Caco-2 (cell line): ENCODE results near the gene FBH1. TPM values are rescaled to one million over a fixed set of nuclear protein-coding genes. Genes with fewer than 3 reads are reported as not detected.

Experiments used
- BruUV-seq: library from RNA; stranded (reverse); fragments of 400-500 nt; replicated peaks from 2 replicates; lab custom pipeline; 2021; lab: Mats Ljungman, UMichigan
- CTCF ChIA-PET: fragments of 300-600 bp; sonication (Branson Sonifier 250); formaldehyde crosslinking; loops from one replicate; lab custom pipeline; 2022; ENCODE audit warnings: antibody characterized with exemption; lab: Charles Lee
- POLR2A ChIA-PET: fragments of 300-600 bp; sonication (Branson Sonifier 250); formaldehyde crosslinking; loops from one replicate; lab custom pipeline; 2022; ENCODE audit warnings: antibody characterized with exemption; lab: Charles Lee
- DNase-seq, 2 experiments: peaks; one replicate each; pipeline versions ENCODE4 v3.0.0 to v3.0.0-alpha.2; 2020 to 2022
- H3K27me3 ChIP-seq: replicated peaks from 2 replicates; pipeline ENCODE4 v1.6.0; 2011; ENCODE audit warnings: low read length; ENCODE audit not compliant: control insufficient read depth, insufficient read depth
- H3K36me3 ChIP-seq: 2 replicates; pipeline ENCODE4 v1.5.1; 2011; ENCODE audit warnings: low read length; ENCODE audit not compliant: control insufficient read depth, insufficient read depth
- H3K4me1 ChIP-seq: fragments of 250-450 bp; sonication (Bioruptor Pico); 2 replicates; pipeline ENCODE4 v1.5.1; 2020; ENCODE audit warnings: mild to moderate bottlenecking
- H3K4me3 ChIP-seq: 2 replicates; pipeline ENCODE4 v1.5.1; 2011; ENCODE audit warnings: low read depth, mild to moderate bottlenecking, control low read depth, low read length
- H3K9me3 ChIP-seq: fragments of 250-450 bp; sonication (Bioruptor Pico); 2 replicates; pipeline ENCODE4 v1.5.1; 2020; ENCODE audit warnings: mild to moderate bottlenecking, moderate library complexity
- H3K27ac Mint-ChIP-seq: one replicate; pipeline ENCODE4 v1.8.0; 2022; ENCODE audit warnings: mixed read lengths; ENCODE audit not compliant: unreplicated experiment
- H3K27me3 Mint-ChIP-seq: one replicate; pipeline ENCODE4 v1.8.0; 2022; ENCODE audit warnings: mixed read lengths; ENCODE audit not compliant: insufficient read depth, unreplicated experiment
- H3K36me3 Mint-ChIP-seq: one replicate; pipeline ENCODE4 v1.8.0; 2022; ENCODE audit warnings: mild to moderate bottlenecking, mixed read lengths; ENCODE audit not compliant: insufficient read depth, unreplicated experiment
- H3K4me1 Mint-ChIP-seq: one replicate; pipeline ENCODE4 v1.8.0; 2022; ENCODE audit warnings: low read depth, mixed read lengths; ENCODE audit not compliant: unreplicated experiment
- H3K4me3 Mint-ChIP-seq: one replicate; pipeline ENCODE4 v1.8.0; 2022; ENCODE audit warnings: mild to moderate bottlenecking, moderate library complexity, mixed read lengths; ENCODE audit not compliant: unreplicated experiment
- H3K9me3 Mint-ChIP-seq: one replicate; pipeline ENCODE4 v1.8.0; 2022; ENCODE audit warnings: mixed read lengths; ENCODE audit not compliant: unreplicated experiment
- CTCF ChIP-seq, 2 experiments: fragments of 200-600 bp in 1 of 2; IDR thresholded peaks; 1 replicate in 1 of 2; 2 replicates in 1 of 2; pipeline versions ENCODE4 v1.5.1 to v1.8.0; 2011 to 2022; ENCODE audit warnings: antibody characterized with exemption in 1 of 2, control low read depth in 1 of 2, inconsistent platforms in 1 of 2, low read depth in 1 of 2, low read length in 1 of 2, mild to moderate bottlenecking in 1 of 2, moderate library complexity in 1 of 2; ENCODE audit not compliant: insufficient read depth in 1 of 2, severe bottlenecking in 1 of 2, unreplicated experiment in 1 of 2
- intact Hi-C: fragments of 100-400 bp; cut with micrococcal nuclease; formaldehyde crosslinking; loops from one replicate; pipeline ENCODE4 v1.10.0; 2022; ENCODE audit not compliant: unreplicated experiment
- total RNA-seq: library from RNA; stranded (reverse); gene quantifications from 2 replicates; pipeline ENCODE4 v1.2.3, GENCODE V29; 2022

Gene FBH1
- total RNA-seq, 1 experiment from 2014 or later = 83.3 TPM

- H3K4me1 Mint-ChIP-seq = no peaks in the 10 kb centered on the region
- no peaks in the 10 kb centered on the region; the same call in 1 of the 2 replicates for H3K27me3 ChIP-seq
- BruUV-seq = no TSS peak
- H3K36me3 ChIP-seq = no peaks in the 10 kb centered on the region
- no peaks in the 10 kb centered on the region for H3K27me3 Mint-ChIP-seq
- ChIA-PET CTCF (interaction anchor here (0.6 kb wide), 1 partner anchor 129 kb away, joined by 4 read pairs; no protein-coding TSS in a partner anchor), POLR2A (interaction anchor here (0.5 kb wide), 2 partner anchors 100 to 114 kb away, joined by 3 read pairs; no protein-coding TSS in a partner anchor)
- no peak overlapping the region for H3K4me3 Mint-ChIP-seq
- no peaks in the 10 kb centered on the region for H3K9me3 ChIP-seq
- no peak for TF ChIP-seq CTCF (IDR thresholded peaks at IDR 0.05; ENCODE audit: insufficient read depth in 1 of 2, low read depth in 1 of 2, low read length in 1 of 2, severe bottlenecking in 1 of 2, unreplicated experiment in 1 of 2)
- H3K36me3 Mint-ChIP-seq = no peaks in the 10 kb centered on the region
- no peak overlapping the region for H3K4me3 ChIP-seq
- H3K27ac Mint-ChIP-seq = no peak overlapping the region
- DNase-seq = no peak
- intact Hi-C loops = no loop called here
- H3K9me3 Mint-ChIP-seq = no peaks in the 10 kb centered on the region
- H3K4me1 ChIP-seq = no peaks in the 10 kb centered on the region
These were observed 68.6 kb downstream of the FBH1 start for GRCh38 chr10:5958675-5959074.

GRCh38 chr10:5959142-5959541 is 69.1 kb downstream of the FBH1 start:
- no peaks in the 10 kb centered on the region; the same call in 1 of the 2 replicates for H3K27me3 ChIP-seq
- H3K4me1 ChIP-seq = no peaks in the 10 kb centered on the region
- H3K9me3 Mint-ChIP-seq = no peaks in the 10 kb centered on the region
- H3K4me1 Mint-ChIP-seq = no peaks in the 10 kb centered on the region
- intact Hi-C loops = no loop called here
- H3K27ac Mint-ChIP-seq = no peak overlapping the region
- no peaks in the 10 kb centered on the region for H3K36me3 Mint-ChIP-seq
- H3K4me3 Mint-ChIP-seq = no peak overlapping the region
- H3K36me3 ChIP-seq = no peaks in the 10 kb centered on the region
- H3K4me3 ChIP-seq = no peak overlapping the region
- no peaks in the 10 kb centered on the region for H3K27me3 Mint-ChIP-seq
- BruUV-seq = no TSS peak
- ChIA-PET CTCF (interaction anchor here (0.6 kb wide), 1 partner anchor 129 kb away, joined by 4 read pairs; no protein-coding TSS in a partner anchor), POLR2A (interaction anchor here (0.5 kb wide), 1 partner anchor 115 kb away, joined by 3 read pairs; no protein-coding TSS in a partner anchor)
- DNase-seq = peak in 1 of 2 experiments; percentile 20
- no peak for TF ChIP-seq CTCF (IDR thresholded peaks at IDR 0.05; ENCODE audit: insufficient read depth in 1 of 2, low read depth in 1 of 2, low read length in 1 of 2, severe bottlenecking in 1 of 2, unreplicated experiment in 1 of 2)
- H3K9me3 ChIP-seq = no peaks in the 10 kb centered on the region

DNA sequence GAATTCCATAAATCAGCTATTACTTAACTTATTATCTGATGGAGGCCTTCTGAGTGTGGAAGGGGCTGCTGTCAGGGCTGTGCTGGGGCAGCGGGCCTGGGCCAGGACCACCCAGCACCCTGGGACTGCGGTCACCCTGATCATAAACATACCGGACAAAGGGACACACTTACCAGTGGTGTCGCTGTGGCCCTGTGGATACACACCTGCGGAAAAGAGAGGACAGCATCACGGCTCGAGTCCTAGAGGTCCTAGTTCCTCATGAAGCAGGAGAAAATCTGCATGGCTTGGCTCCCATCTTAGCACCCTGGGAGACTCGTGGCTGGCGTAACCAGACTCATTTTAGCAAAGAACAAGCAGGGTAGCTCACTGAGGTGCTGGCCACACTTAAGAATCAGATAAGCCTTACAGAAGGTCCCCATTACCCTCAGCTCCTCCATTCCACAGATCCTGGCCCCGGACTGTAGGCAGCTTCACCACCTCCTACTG is 69.6 kb downstream of the FBH1 start:
- POLR2A ChIA-PET = no interaction called here
- no peaks in the 10 kb centered on the region for H3K36me3 ChIP-seq
- no peak for TF ChIP-seq CTCF (IDR thresholded peaks at IDR 0.05; ENCODE audit: insufficient read depth in 1 of 2, low read depth in 1 of 2, low read length in 1 of 2, severe bottlenecking in 1 of 2, unreplicated experiment in 1 of 2)
- no peaks in the 10 kb centered on the region for H3K36me3 Mint-ChIP-seq
- no peaks in the 10 kb centered on the region for H3K4me1 ChIP-seq
- H3K4me3 ChIP-seq = no peak overlapping the region
- no peak overlapping the region for H3K27ac Mint-ChIP-seq
- no peaks in the 10 kb centered on the region for H3K9me3 Mint-ChIP-seq
- no peaks in the 10 kb centered on the region; the same call in 1 of the 2 replicates for H3K27me3 ChIP-seq
- H3K27me3 Mint-ChIP-seq = no peaks in the 10 kb centered on the region
- H3K4me1 Mint-ChIP-seq = no peaks in the 10 kb centered on the region
- intact Hi-C loops = no loop called here
- peak in 1 of 2 experiments; percentile 25 for DNase-seq
- CTCF ChIA-PET = no interaction called here
- no peak overlapping the region for H3K4me3 Mint-ChIP-seq
- no peaks in the 10 kb centered on the region for H3K9me3 ChIP-seq
- no TSS peak for BruUV-seq
